HG02840 (cell line): ENCODE results near the gene KSR2.

ENCODE experiments used
- ATAC-seq: cut with Tn5 transposase; IDR thresholded peaks from one replicate; pipeline ENCODE4 v1.9.1; 2021; ENCODE audit warnings: mild to moderate bottlenecking, moderate library complexity, moderate number of reproducible peaks; ENCODE audit not compliant: unreplicated experiment, low FRiP score

KSR2 gene

DNA sequence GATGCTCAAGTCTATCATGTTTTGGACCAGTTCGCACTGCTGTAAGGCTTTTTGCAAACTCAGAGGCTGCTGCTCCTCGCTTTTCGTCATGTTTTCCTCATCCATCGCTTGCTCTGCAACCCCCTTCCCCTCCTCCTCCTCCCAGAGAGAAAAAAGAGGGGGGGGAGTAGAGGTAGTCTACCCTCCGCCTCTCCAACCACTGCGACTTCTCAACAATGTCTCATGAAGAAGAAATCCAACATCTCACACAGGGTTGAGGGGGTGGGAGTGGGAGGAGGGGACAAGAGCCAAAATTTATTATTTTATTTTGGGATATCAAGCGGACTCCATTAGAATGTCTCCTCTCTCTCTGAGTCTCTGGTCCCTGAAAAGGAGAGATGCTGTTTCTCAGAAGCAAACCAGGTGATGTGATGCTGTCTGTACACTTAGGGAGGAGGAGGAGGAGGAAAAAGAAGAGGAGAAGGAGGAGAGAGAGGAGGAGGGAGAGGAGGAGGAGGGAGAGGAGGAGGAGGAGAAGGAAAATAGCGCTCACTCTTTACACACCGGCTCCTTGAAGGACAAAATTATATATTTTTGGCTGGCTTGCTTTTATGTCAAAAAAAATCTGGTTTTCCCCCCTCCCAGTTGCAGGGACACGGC lies 520 bp downstream of the KSR2 start:
- ATAC-seq, result no peak

DNA sequence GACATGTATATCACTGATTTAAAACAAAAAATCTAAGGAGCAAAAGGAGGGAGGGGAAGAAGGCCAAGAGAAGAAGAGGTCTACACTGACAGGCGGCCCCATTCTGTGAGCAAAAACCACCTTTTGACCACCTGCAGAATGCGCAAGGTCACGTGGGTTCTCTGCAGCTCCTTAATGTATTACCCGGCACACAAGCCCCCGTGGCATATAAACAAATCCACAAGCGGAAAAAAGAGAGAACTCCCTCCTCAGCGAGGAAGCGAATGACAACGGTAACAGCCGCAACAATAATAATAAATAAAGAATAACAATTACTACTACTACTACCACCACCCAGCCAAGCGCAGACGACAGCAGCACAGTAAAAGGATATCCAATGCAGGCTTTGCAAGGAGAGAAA lies 1.3 kb downstream of the KSR2 start:
- no peak for ATAC-seq

DNA sequence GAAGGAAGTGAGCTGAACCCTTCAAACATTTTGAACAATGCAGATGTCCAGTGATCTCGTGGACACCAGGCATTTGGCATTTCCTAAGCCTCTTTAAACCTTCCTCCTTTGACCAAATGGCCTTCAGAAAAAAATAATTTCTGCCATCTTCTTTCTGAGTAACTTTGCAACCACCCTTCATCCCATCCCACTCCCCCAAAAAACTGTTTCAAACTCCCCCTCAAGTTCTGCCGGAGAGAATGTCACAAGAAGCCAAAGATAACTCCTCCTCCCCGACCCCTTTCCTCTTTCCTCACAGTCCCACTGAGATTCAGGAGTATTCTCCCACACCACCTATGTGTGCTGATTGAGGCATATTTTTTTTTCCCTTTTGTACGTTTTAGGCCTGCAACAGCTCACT lies 1.7 kb downstream of the KSR2 start:
- ATAC-seq, result no peak

DNA sequence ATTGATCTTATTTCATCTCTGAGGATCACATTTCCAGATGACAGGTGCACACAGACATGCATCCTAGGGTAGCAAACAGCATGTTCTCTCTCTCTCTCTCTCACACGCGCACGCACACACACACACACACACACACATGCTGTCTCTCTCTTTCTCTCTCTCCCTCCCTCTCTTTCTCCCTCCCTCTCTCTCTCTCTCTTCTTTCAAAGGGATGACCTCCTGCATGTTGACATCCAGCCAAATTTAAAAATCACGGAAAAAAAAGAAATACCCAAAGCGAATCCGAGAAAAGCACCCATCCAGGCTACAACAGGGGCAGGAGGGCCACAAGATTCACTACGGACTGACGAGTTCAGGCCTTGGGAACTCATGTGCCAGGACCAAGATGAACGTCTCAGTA lies 2.3 kb downstream of the KSR2 start:
- ATAC-seq, result no peak

DNA sequence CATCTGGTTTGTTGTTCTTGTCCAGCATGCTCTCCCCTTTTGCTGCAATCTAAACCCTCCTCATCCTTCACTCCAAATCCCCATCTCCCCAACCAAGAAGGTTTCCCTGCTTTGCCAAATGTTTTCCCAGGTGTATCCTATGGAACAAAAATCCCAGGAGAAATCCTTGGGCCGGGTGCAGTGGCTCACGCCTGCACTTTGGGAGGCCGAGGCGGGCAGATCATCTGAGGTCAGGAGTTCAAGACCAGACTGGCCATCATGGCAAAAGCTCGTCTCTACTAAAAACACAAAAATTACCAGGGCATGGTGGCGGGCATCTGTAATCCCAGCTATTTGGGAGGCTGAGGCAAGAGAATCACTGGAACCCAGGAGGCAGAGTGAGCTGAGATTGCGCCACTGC lies 5.0 kb downstream of the KSR2 start:
- no peak for ATAC-seq

DNA sequence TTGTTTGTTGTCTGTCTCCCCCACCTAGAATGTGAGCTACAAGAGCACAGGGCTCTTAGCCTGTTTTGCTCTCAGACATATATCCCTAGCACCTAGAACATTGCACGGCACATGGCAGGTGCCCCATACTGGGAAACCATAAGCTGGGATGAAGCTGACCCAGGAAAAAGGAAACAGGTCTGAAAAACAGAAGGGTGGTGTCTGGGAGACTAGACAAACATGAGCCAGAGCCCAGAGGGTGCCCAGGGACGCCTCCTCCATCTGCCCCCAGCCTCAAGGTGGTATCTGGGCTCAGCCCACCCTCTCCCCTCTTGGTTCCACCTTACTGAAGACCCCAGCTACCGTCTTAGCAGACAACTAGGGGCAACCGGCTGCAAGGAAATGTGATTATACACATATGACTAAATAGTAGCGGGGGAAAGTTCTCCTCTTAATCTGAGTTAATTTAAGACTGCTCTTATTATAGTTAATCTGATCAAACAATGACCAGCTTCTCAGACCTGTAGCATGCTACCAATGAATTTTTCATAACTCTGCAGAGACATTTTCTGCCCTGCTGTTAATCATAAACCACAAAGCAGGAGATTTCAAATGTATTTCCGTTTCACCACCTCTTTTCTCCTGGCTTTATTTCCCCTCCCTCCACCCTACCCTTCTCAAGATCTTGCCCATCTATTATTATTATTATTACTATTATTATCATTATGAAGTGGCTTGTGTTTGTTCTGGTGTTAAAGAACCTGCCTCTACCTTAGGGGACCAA lies 31.9 kb downstream of the KSR2 start:
- ATAC-seq, result no peak

DNA sequence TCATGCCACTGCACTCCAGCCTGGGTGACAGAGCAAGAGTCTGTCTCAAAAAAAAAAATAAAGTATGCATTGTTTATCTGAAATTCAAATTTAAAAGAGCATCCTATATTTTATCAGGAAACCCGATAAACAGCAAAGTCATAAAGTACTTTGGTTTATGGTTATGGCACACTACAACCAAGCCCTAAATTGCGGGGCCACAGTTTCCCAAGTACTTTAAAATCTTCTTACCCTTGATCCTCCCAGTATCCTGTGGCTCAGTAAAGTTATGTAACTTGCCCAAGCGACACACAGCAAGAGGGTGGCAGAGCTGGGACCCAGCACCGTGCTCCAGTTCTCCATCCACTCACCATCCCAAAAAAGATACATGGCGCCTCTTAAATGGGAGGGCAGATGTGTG lies 35.2 kb downstream of the KSR2 start:
- no peak for ATAC-seq

DNA sequence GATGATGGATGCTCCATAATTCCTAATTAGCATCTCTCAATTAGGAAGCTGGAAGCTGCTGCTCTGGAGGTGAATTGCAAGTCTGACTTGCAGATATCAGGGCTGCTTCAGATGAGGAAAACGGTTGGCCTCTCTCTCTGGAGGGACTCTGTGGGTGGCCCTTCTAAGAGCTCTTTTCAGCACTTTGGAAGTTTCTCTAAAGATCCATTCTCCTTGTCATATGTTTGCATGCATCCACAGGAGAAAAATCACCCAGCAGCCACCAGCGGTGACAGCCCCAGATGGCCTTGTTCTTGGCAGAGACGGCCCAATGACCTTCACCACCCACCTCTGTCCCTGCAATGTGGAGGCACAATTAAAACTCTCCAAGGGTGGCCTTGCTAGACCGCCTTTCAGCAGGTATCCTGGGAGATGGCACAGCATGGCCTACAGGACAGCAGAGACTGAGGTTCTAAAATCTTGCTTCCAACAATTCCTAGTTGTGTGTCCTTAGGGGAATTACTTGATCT lies 42.3 kb downstream of the KSR2 start:
- ATAC-seq, result no peak

DNA sequence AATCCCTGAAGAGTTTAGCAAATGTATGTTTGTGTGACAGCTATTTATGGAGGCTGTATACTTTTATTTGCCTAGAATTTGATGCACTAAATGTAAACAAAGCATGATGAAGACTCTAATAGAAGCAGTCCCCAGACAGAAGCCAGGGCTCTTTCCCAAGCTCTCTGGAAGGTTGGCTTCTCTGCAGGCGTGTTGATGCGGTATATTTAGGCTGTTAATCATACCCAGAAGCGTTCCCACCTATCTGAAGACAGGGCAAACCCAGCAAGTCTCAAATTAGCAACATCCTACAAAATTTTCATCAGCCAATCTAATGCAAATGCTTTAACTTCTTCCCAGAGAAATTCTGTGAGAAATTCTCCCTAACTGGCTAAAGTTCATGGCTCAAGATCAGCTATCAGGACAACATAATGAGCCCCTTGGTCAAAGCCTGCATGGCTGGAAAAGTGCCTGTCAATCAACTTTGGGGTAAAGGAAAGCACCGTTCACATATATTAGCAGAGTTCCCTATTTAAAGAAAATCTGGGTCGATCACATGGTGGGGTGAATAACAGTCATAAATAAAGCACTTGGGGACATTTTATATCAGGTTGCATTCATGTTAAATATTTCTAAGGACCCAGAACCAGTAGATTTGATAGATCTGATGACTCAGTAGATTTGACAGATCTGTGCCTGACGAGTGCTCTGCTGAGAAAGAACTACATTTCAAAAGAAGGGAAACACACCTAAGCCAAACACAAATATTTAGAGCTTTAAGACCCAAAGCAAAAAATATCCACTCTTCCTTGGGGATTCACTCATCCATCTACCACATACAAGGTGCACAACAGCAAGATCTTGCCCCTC lies 46.6 kb downstream of the KSR2 start:
- ATAC-seq, result no peak

DNA sequence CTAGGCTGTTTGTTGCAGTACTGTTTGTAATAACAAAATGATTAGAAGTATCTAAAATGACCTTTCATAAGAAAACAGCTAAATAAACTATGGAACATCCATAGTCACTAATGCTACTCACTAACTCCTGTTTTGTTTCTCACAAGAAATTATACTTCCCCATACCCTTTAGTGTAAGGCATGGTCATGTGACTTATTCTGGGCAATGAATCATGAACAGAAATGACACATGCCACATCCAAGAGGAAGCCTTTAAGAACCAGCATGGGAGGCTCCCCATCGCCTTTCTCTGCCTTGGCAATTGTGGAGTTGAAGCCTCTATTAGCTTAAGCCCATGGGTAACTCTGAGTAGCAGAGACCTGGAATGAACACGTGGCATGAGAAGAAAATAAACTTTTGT lies 49.3 kb downstream of the KSR2 start:
- no peak for ATAC-seq

DNA sequence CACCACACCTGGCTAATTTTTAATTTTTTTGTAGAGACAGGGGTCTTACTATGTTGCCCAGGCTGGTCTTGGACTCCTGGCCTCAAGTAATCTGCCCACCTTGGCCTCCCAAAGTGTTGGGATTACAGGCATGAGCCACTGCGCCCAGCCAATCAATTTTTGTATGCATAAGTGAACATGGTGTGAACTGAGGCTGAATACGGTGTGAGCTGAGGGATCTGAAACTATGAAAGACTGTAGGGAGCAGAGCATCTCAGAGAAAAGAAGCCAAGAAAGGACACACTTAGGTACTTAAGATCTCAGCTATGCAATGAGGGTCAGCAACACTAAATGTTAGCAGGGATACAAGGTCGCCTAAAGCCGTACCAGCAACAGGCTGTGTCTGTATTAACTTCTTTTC lies 54.1 kb downstream of the KSR2 start:
- ATAC-seq, result no peak

DNA sequence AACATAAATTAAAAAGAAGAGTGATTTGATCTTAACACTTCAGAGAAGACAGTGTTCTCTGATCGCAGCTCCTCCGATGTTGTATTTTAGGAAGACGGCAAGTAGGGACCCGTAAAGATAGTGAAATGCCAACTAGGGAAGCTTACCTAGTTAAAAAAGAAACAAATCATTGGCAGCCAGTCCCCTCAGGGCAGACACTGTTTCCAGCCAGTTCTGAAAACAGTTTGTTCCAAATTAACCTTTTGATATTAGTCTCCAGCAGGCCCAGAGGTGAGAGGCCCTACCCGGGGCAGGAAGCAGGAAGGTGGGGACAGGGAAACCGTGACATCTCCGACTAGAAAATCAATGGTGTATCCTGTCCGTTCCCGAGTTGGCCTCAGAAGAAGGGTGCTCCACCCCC lies 56.0 kb downstream of the KSR2 start:
- no peak for ATAC-seq

DNA sequence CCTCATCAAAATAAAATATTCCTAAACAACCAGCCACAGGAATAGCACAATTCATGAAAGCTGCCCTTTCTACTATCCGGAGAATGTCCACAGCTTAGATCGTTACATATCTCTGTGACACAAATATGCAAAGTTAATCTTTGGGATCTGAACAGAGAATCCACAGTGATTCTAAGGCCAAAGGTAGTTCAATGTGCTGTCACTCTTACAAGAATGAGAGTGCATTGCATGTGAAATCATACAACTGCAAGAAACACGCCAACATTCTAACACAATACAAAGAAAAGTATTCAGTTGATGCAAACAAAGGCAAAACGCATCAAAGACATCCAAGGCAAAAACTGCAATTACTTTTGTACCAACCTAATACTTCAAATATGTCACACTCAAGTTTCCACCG lies 60.4 kb downstream of the KSR2 start:
- no peak for ATAC-seq

DNA sequence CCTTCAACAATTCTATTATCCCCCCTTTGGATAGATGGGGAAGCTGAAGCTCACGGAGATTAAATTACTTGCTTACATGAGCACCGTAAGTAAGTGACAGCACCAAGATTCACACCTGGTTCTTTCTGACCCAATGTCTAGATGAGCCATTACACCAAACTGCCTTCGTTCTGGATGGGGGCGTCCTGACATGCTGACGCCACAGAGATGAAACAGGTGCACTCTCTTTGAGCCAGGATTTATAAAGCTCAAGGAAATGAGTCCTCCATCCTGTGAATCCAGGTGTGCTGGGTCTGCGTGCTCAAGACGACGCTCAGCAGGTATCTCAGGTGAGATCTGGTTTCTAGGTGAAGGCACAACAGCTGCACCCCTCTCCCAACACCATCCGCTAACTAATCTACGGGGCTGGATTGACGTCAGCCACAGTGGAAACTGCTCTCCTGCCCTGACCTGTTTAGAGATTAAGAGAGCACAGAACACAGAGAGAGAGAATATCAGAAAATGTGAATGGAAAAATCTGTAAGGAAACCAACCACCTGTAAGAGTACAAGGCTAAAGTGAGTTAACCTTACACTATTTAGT lies 61.6 kb downstream of the KSR2 start:
- ATAC-seq, result no peak

DNA sequence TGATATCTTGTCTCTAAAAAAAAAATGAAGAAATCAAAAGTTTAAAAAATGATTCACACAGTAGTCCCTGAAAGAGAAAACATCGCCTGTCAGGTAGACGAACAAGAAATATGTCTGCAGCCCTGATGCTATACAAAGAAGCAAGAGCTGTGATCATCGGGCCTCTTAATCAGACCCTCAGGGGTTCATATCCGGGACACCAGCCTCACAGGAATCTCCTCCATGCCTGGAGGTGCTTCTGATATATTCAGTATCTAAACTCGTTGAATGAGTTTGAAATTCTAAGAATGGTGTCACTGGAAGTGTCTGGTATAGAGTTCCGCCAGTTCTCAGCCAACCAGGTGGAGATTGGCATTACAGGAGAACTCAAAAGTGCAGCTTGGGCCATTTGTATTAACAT lies 64.7 kb downstream of the KSR2 start:
- ATAC-seq, result no peak

DNA sequence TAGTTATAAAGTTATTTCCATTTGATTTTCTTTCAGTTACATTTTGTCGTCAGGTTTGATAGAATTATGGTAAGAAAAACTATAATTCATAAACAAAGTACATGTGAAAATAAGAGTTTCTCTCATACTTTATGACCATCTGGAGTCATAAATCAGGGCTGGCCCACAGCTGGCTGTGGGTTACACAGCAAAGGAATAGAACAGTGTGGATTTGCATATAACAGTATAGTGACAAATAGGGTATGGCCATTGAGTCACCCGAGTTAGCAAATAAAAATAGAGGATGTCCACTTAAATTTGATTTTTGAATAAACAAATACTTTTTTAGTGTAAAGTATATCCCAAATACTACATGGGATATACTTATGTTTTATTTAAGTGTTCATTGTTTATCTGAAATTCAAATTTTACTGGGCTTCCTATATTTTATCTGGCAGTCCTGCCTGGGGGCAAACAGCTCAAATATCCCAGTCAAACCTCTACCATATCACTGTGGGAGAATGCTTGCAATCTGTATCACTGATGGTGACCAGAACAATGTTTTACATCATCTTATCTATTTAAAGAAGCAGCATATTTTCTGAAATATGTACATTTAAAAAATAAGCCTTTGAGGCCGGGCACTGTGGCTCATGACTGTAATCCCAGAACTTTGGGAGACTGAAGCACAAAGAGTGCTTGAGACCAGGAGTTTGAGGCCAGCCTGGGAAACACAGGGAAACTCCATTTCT lies 65.5 kb downstream of the KSR2 start:
- no peak for ATAC-seq

DNA sequence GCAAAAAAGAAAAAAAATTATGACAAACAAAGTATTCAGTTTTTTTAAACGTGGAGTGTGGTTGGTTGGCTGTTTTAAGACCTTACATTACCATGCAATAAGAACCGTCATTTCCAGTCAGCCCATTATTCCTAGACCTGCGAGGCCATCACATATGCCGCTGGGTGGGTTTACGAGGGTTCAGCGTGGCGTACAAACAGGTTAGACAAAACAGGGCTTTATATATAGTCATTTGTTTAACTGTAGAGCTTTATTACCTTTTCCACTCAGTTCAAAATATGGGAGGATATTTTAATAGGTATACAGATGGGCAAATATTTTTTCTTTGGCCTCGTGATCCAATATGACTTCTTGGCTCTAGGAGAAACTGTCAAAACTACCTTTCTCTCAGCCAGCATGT lies 67.2 kb downstream of the KSR2 start:
- no peak for ATAC-seq

DNA sequence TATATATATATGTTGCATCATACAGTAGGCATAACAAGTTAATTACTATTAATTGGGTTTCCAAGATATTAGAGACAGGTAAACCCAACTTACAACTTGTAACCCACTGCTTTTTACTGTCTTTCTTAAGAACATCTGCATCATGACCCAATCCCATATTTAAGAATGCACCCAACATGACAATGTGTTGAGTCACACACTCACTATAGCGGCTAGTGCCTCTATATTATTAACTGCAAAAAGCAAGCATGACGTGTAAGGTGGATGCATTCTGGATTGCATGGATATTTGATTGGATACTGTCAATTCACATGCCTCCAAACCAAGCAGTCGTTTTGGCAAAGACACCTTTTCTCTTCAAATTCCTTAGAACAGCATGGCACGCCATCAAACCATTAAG lies 68.2 kb downstream of the KSR2 start:
- ATAC-seq, result no peak

DNA sequence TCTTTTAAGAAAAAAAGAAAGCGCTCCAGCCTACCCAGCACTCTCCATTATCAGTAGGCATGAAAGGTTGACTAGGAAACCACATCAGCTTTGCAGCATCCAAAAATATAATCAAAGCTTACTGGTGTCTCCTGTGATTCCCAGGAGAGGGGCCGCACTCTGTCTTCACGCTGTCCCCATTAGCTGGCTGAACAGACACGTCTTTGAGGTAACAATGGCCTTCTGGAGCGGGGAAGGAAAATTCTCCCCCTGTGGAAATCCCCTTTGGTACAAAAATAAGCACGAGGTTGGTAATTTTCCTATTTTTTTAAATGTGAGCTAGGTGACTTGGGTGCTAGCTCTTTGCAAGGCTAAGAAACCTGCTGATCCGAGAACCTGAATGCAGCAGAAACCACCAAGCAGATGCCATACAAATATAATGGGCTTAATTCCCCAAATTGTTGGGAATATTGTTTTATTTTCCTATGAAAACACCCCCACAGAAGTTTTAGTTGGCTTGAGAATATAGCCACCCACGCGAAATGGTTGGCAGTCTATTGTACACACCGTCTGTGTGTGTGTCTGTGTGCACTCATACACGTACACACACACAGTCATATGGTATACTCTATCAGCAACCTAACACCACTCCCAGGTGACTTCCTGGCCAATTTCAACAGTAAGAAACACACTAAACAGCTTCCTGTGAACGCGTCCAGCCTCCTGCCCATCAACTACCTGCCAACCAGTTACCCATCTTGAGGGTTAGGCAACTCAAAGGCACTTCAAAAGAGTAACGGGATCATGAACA lies 71.2 kb downstream of the KSR2 start:
- no peak for ATAC-seq

DNA sequence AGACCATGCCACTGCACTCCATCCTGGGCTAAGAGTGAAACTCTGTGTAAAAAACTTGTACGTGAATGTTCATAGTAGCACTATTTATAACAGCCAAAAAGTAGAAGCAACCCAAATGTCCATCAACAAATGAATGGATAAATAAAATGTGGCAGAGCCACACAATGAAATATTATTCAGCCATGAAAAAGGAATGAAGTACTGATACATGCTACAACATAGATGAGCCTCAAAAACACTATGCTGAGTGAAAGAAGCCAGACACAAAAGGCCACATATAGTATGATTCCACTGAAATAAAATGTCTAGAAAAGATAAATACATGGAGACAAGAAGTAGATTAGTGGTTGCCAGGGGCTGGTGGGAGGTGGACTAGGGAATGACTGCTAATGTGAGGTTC lies 72.8 kb downstream of the KSR2 start:
- no peak for ATAC-seq
